ENCODE results near the gene TYMS.

The TYMS gene

GRCh38 chr18:647304-647703 lies 10.1 kb upstream of the TYMS start:
- DNase-seq, result no peak

- DNase-seq, result no peak
These were observed 8.1 kb upstream of the TYMS start for GRCh38 chr18:649341-649740.

- DNase-seq, result peak; percentile 56 to 73
These were observed 7.0 kb upstream of the TYMS start for GRCh38 chr18:650428-650858.

- DNase-seq, result no peak
These were observed 5.3 kb upstream of the TYMS start for GRCh38 chr18:652131-652530.

GRCh38 chr18:653512-653911 lies 3.9 kb upstream of the TYMS start:
- DNase-seq, result no peak

GRCh38 chr18:654601-655000 lies 2.9 kb upstream of the TYMS start:
- no peak for DNase-seq

GRCh38 chr18:655445-655844 lies 2.0 kb upstream of the TYMS start:
- no peak for DNase-seq

- peak; percentile 82 to 86 for DNase-seq
These were observed 821 bp downstream of the TYMS start for GRCh38 chr18:658001-658946.

GRCh38 chr18:658947-659533 lies 1.6 kb downstream of the TYMS start:
- DNase-seq, result no peak

GRCh38 chr18:659597-659996 lies 2.1 kb downstream of the TYMS start:
- no peak for DNase-seq

- DNase-seq, result no peak
These were observed 4.7 kb downstream of the TYMS start for GRCh38 chr18:662197-662596.

- peak in 1 of 2 experiments; percentile 8 for DNase-seq
These were observed 8.7 kb downstream of the TYMS start for GRCh38 chr18:666177-666576.

- DNase-seq, result no peak
These were observed 9.2 kb downstream of the TYMS start for GRCh38 chr18:666628-667027.

- no peak for DNase-seq
These were observed 10.8 kb downstream of the TYMS start for GRCh38 chr18:668260-668659.

- no peak for DNase-seq
These were observed 11.6 kb downstream of the TYMS start for GRCh38 chr18:669077-669476.

- no peak for DNase-seq
These were observed 13.1 kb downstream of the TYMS start for GRCh38 chr18:670522-670921.

- DNase-seq, result no peak
These were observed 14.0 kb downstream of the TYMS start for GRCh38 chr18:671405-671804.

- DNase-seq, result no peak
These were observed 15.9 kb downstream of the TYMS start for GRCh38 chr18:673317-673716.

GRCh38 chr18:673769-674168 lies 16.3 kb downstream of the TYMS start:
- DNase-seq, result no peak

GRCh38 chr18:675307-675706 lies 17.9 kb downstream of the TYMS start:
- no peak for DNase-seq

- no peak for DNase-seq
These were observed 18.6 kb downstream of the TYMS start for GRCh38 chr18:676069-676468.

GRCh38 chr18:676736-677135 lies 19.3 kb downstream of the TYMS start:
- no peak for DNase-seq

GRCh38 chr18:677145-677544 lies 19.7 kb downstream of the TYMS start:
- DNase-seq, result no peak

GRCh38 chr18:677951-678381 lies 20.5 kb downstream of the TYMS start:
- DNase-seq, result no peak
